SK-N-SH (cell line): Measurements from ENCODE around the gene USP28.

Source experiments
- CTCF ChIP-seq: fragments of 200-600 bp; sonication (generic); IDR thresholded peaks from 2 replicates; pipeline ENCODE4 v1.6.1; 2017; ENCODE audit warnings: antibody characterized with exemption, mild to moderate bottlenecking, moderate library complexity
- MXI1 ChIP-seq: IDR thresholded peaks from 2 replicates; pipeline ENCODE4 v1.6.1; 2012; ENCODE audit warnings: mild to moderate bottlenecking, low read depth, low read length, improper control_type of control experiment
- POLR2AphosphoS5 ChIP-seq: IDR thresholded peaks from 2 replicates; pipeline ENCODE4 v1.6.1; 2012; ENCODE audit warnings: low read depth, low read length
- REST ChIP-seq: IDR thresholded peaks from 2 replicates; pipeline ENCODE4 v1.6.1; 2012; ENCODE audit warnings: mild to moderate bottlenecking, low read depth, low read length, moderate library complexity

GRCh38 chr11:113764527-113765219 is 110.7 kb downstream of the USP28 start:
- no peak for TF ChIP-seq MXI1
- no peak for TF ChIP-seq POLR2AphosphoS5
- TF ChIP-seq CTCF = no peak
- TF ChIP-seq REST = no peak
